Measurements from ENCODE around the gene SH2D3C.
"Not testable (repeated sequence)": the region's sequence is repeated elsewhere in the genome, so short reads cannot be mapped to it uniquely, and the experiment has no call there.

SH2D3C gene

DNA sequence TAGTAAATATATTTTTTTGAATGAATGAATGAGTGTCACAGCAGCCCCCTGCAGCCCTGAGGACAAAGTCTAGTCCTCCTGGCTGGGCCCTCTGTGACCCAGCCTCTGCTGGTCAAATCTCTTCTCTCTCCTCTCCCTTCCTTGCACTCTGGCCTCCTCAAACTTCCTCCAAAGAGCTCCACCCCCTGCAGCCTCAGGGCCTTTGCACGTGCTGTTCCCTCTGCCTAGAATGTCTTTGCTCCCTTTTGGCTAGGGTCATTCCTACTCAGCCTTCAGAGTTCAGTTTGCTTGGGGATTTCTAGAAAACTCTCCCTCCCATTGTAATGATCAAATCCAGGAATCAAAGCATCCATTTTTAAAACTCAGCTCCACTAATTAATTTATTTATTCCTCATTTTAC is 13.0 kb downstream of the SH2D3C start:
- DNase-seq: no peak

DNA sequence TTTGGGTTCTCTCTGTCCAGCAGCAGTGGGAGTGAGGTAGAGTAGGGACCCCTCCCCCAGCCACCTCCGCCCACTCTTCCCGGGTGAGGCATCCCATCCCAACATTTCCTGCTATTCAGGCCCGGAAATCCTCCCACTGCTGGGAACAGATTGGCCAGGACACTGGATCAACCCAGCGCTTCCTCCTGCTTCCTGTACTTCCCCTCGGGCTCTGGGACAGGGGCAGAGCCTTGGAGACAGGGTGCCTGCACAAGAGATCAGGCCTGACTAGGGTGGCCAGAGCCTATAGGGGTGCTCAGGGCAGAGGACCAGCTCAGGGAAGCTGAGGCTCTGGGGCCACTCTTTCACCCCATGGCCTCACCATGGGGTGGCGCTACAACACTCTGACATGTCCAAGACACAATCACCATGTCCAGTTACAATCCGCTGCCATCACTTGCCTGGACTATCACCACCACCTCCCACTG is 14.5 kb downstream of the SH2D3C start:
- no peak for DNase-seq

DNA sequence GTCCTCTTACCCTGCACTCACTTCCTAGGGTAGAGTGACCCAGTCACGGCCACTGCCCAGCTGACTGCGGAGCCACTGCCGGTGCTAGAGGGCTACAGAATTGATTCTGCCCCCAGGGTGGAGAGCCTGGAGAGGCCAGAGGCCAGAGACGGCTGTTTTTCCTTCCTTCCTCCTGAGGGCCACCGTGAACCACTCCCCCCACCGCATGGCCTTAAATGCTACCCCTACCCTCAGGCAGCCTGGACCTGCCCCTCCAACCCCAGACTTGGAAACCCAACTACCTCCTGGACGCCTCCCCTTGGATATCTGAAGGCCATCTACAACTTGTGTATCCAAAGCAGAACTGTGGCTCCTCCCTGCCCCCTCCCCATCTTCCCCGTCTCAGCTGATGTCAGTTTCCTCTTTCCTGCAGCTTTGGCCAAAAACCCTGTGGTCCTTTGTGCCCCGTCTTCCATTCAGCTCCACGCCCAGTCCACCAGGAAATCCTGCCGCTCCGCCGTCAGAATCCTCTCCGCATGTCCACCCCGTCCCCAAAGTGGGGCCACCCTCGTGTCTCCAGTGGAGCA is 16.3 kb downstream of the SH2D3C start:
- no peak for DNase-seq

- DNase-seq: no peak
Observed at GRCh38 chr9:127761491-127761956, 16.9 kb downstream of the SH2D3C start.

DNA sequence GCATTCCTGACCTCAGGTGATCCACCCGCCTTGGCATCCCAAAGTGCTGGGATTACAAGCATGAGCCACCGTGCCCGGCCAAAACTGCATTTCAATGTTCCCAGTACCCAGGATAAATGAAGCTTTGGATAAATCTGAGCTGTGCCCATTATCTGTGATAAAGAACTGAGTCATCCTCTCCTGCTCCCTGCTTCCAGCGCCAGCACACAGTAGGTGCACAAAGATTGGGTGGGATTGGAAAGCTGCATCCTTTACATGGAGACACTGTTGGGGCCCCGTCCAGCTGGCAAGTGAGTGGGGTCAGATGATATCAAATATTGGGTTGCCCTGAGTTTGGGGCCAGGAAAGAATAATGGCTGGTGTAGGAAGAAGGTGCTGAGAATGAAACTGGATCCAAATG is 17.4 kb downstream of the SH2D3C start:
- no peak for DNase-seq

- no peak for DNase-seq
Observed at GRCh38 chr9:127758843-127759242, 19.6 kb downstream of the SH2D3C start.

DNA sequence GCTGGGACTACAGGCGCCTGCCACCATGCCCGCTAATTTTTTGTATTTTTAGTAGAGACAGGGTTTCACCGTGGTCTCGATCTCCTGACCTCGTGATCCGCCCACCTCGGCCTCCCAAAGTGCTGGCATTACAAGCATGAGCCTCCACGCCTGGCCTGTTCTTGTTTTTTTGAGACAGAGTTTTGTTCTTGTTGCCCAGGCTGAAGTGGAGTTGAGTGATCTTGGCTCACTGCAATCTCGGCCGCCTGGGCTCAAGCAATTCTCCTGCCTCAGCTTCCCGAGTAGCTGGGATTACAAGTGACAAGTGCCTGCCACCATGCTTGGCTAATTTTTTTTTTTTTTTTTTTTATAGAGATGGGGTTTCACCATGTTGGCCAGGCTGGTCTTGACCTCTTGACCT is 21.7 kb downstream of the SH2D3C start:
- not testable (repeated sequence) for DNase-seq

GRCh38 chr9:127756233-127756632 is 22.2 kb downstream of the SH2D3C start:
- no peak for DNase-seq

DNA sequence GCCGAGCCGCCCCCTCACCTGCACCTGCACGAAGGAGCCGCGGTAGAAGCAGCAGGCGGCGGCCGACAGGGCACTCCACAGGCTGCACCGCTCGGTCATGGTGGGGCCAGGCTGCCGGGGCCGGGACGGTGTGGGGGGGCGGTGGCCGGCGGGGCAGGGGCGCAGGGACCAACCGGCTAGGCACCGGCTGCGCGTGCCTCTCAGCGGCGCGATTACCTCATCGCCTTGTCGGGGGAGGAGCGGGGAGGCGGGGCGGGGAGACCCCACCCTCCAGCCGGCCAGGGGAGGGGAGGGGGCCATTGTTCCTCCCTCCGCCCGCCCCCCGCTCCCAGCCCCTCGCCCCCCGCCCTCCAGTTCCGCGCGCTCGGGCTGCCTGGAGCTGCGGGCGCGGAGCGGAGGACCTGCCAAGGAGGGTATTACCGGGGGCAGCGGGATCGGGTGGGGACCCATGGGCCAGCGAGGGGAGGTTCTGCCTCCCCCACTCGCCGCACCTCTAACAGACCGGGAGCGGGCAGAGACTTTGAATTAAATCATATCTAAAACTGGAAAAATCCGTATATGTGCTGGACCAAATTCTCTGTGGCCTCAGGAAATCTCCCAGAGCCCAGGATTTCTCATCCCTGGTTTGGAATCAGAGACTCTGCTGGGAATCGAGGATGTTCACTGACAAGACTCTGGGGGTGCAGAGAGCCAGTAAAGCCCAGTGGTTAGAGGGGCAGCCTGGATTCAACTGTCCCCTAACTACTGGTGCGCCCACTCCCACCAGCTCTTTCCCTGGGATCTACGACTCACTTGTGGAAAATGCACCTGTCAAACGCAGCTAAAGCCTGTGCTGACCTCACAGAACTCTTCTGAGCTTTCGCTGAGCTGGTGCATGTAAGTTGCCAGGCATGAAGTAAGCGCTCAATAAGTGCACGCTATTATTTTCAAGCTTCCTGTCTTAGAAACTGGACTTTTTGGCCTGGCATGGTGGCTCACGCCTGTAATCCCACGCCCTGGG is 23.1 kb downstream of the SH2D3C start:
- no peak for DNase-seq

- no peak for DNase-seq
Observed at GRCh38 chr9:127754099-127755060, 24.1 kb downstream of the SH2D3C start.

- DNase-seq: no peak
Observed at GRCh38 chr9:127753622-127754021, 24.8 kb downstream of the SH2D3C start.

- no peak for DNase-seq
Observed at GRCh38 chr9:127753148-127753547, 25.3 kb downstream of the SH2D3C start.

DNA sequence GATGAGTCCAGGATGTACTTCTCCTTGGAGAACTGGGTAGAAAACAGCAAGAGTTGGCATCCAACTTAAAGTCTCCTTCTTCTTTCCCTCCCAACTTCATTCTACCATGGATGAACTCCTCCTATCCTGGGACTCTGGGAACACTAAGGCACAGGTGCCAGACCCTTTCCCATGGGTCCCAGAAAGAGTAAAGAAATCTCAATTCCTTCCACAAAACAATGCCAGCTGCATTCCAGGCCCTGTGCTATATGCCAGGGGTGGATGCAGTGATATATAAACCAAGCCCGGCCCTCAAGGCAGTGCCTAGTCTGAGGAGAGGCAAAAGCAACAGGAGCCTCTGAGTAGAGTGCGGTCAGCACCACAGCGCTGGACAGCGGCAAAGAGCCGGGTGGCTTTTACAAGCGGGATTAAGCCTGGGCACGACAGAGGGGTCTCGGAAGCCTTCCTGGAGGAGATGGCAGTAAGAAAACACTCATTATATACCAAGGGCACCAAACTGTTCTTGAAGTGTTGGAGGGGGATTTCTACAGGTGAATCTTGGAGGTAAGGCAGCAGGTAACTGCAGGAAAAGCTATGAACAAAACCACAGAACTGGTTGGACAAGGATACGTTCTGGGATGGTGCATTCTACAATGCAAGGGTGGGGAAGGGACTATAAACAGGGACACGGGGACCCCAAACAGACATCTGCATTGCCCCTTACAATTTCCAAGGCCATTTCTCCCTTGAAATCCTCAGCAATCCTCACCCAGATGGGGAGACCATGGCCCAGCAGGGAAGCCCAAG is 27.0 kb downstream of the SH2D3C start:
- DNase-seq: no peak

DNA sequence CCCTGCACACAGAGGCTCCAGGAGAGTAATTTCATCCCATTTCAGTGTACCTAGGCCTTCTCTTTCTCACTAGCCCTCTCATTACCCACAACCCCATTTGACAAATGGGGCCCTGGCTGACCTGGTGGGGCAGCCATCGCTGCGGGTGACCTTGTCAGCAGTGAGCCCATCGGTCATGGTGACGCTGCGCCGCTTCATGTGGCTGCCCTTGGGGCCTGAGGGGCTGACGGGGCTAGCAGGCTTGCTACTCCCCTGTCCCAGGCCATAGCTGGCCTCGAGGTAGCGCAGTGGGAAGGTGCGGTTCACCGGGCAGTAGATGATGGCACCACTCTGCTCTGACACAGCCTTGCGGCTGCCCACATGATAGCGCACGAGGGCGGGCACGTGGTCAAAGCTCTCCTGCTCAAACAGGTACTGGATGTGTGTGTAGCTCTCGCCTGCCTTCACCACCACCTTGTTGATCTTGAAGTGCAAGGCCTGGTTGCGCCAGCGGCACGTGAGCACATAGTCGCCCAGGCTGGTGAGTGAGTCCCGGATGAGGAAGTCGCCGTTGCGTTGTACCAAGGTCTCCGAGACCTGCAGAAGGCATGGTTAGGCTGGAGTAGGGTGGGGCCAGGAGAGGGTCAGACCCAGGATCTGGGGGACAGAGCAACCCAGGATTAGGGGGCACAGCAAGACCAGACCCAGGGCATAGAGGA is 29.2 kb downstream of the SH2D3C start:
- DNase-seq: no peak

GRCh38 chr9:127746959-127747569 is 31.4 kb downstream of the SH2D3C start:
- no peak for DNase-seq

DNA sequence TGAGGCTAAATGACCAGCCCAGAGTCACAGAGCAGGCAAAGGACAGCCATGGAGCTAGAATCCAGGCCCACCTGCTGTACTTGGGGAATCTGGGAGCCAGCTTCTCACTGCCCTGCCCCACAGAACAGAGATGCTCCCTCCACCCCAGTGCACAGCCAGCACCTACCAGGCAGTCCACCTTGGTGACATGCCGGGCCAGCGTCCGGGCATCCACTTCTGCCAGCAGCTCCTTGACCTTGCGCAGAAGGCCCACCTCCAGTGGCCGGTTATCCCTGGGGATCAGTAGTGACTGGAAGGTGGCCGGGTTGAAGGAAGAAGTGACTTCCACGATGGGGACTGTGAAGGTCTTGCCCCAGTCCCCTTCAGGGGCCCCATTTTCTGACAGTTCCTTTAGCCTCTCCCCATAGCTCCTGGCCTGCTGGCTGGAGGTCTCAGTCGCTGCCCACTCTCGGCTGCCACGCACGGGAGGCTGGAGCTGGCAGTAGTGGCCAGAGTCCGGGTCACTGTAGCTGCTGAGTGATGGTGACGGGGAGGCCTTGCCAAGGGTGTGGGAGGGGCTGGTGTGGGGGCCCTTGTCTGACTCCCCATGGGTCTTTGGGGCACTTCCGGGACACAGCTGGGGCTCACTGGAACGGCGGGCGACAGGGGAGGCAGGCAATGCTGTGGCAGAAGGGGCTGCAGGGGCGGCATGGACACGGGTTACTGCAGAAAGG is 33.9 kb downstream of the SH2D3C start:
- DNase-seq: no peak

- peak; percentile 72 for DNase-seq
Observed at GRCh38 chr9:127742435-127743088, 35.9 kb downstream of the SH2D3C start.

DNA sequence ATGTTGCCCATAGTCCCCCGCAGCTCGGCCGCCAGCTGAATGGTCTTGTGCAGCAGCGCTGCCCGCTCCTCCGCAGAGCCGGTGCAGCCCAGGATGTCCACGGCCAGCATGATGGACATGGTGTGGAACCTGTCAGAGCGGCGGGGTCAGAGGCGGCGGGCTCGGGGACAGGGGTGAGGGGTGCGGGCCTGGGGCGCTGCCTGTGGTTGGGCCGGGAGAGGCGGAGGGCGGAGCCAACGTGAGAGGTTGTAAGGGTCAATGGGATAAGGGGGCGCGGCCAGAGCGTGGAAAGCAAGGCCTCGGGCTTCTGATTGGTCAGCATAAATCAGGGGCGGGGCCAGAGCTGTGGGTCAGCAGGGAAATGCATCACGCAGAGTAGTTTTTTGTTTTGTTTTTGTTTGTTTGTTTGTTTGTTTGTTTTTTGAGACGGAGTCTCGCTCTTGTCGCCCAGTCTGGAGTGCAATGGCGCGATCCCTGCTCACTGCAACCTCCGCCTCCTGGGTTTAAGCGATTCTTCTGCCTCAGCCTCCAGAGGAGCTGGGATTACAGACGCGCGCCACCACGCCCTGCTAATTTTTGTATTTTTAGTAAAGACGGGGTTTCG is 36.5 kb downstream of the SH2D3C start:
- DNase-seq: peak; percentile 13

- no peak for DNase-seq
Observed at GRCh38 chr9:127739614-127740330, 38.7 kb downstream of the SH2D3C start.

Measured in NCI-H526 treated with DMSO at 0.1 percent for 48 hours (cell line).